ENCODE results near the gene ADAM33. TPM values are rescaled to one million over a fixed set of nuclear protein-coding genes. Genes with fewer than 3 reads are reported as not detected.

Gene ADAM33
- polyA plus RNA-seq, 2 of the 4 experiments (the other 2 are of a cell fraction), result 0.08 to 0.14 TPM

DNA sequence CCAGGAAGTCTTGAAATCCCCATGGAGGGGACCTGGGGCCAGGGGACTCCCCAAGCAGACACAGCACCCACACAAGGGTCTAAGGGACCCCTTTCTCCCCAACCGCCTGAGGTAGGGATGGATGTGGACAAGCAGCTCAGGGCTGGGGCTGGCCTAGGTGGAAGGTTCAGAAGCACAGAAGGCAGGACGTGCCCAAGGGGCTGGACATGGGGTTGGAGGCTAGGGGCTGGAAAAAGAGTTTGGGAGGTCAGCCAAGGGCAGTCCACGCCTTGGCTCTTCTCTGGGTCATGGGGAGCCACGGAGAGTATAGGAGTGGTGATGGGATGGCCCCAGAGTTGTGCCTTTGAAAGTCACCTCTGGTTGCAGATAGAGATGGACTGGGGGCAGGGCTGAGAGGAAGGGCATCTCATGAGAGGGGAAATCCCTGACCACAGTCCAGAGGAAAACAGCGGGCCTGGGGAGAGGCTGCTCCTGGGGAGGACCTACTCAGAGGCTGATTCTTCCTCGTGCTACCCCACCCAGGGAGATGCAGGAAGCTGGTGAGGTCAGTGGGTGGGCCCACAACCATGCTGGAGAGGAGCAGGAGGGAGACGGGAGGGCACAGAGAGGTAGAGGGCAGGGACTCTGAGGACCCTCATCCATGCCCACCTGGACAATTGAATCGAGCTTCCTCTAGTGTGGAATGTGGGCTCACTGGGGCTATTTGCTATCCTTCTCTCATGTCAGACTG lies 48.2 kb upstream of the ADAM33 start (continued):
- TF ChIP-seq KDM5A (IDR thresholded peaks at IDR 0.05), result no peak
- TF ChIP-seq RCOR1 (IDR thresholded peaks at IDR 0.05; ENCODE audit: low read depth, low read length), result no peak

DNA sequence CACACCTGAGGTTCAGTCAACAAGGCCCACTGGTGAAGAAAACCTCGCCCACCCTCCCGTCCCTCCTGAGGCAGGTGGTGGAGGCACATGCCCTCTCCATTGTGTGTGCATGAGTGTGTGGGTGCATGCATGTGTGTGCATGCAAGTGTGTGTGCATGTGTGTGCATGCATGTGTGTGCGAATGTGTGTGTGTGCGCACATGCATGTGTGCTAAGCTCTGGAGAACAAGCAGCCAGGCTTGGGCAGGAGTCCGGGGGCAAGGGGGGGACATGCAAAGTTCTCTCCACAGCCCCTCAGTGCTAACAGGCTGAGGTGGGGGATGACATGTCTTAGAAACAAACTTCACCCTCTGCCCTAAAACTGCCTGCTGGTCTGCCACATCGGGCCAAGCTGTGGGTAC lies 47.6 kb upstream of the ADAM33 start:
- POLR2A ChIA-PET, result no interaction called here
- TF ChIP-seq HEYL (CRISPR knock-in tag; IDR thresholded peaks at IDR 0.05) (no peak), RCOR1 (IDR thresholded peaks at IDR 0.05; ENCODE audit: low read depth, low read length) (no peak), POLR2A (IDR thresholded peaks at IDR 0.05; ENCODE audit: low read length) (no peak), JUNB (IDR thresholded peaks at IDR 0.05) (no peak), EHF (CRISPR knock-in tag; IDR thresholded peaks at IDR 0.05) (no peak), ESRRA (IDR thresholded peaks at IDR 0.05; ENCODE audit: borderline replicate concordance, low read length) (no peak), EP300 (IDR thresholded peaks at IDR 0.05) (no peak), CBX8 (IDR thresholded peaks at IDR 0.05) (no peak), MYC (IDR thresholded peaks at IDR 0.05; ENCODE audit: borderline replicate concordance, low read length) (no peak), BHLHE40 (IDR thresholded peaks at IDR 0.05; ENCODE audit: low read depth, low read length) (no peak), KDM1A (IDR thresholded peaks at IDR 0.05; ENCODE audit: low read depth) (no peak), MAFK (IDR thresholded peaks at IDR 0.05; ENCODE audit: partially characterized antibody) (no peak), NPAS2 (CRISPR knock-in tag; IDR thresholded peaks at IDR 0.05; ENCODE audit: borderline replicate concordance) (no peak), HOXA7 (CRISPR knock-in tag; IDR thresholded peaks at IDR 0.05) (no peak), POLR2AphosphoS2 (conservative IDR thresholded peaks at IDR 0.05; ENCODE audit: low read length) (no peak), FOXS1 (CRISPR knock-in tag; IDR thresholded peaks at IDR 0.05) (no peak), ZC3H11A (IDR thresholded peaks at IDR 0.05) (no peak)
- TF ChIP-seq, protein P1, sequence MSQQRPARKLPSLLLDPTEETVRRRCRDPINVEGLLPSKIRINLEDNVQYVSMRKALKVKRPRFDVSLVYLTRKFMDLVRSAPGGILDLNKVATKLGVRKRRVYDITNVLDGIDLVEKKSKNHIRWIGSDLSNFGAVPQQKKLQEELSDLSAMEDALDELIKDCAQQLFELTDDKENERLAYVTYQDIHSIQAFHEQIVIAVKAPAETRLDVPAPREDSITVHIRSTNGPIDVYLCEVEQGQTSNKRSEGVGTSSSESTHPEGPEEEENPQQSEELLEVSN (IDR thresholded peaks at IDR 0.05; ENCODE audit: borderline replicate concordance, low read depth), result no peak
- TF ChIP-seq, protein P2, sequence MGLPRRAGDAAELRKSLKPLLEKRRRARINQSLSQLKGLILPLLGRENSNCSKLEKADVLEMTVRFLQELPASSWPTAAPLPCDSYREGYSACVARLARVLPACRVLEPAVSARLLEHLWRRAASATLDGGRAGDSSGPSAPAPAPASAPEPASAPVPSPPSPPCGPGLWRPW (IDR thresholded peaks at IDR 0.05), result no peak

DNA sequence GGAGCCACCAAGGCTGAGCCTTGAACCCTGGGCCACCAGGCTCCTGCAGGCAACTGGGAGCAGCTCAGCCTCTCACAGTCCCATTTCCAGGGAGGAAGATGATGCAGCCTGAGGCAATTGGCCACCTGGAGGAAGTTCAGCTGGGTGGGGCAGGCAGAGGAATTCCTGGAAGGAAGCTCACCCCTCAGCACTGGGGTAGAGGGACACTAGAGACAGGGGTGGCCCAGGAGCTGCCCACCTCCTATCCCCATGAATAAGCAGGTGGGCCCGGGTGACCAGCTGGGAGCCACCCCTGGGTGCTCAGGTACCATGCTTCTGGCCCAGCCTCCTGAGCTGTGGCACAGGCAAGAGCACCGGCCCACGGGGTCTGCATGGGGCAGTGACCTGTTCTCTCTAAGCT lies 47.1 kb upstream of the ADAM33 start:
- 85% methylated on average over 3 of the region's 3 CpGs for WGBS (ENCODE audit: missing lambda C conversion rate)
- Histone ChIP-seq H3K27ac (no peak overlapping the region), H3K9me3 (no peaks in the 10 kb centered on the region), H3K4me1 (peaks cover 11% of the 10 kb centered on the region), H3K4me3 (no peak overlapping the region), H3K4me2 (no peak overlapping the region)
- DNase-seq (ENCODE audit: low read depth in 1 of 2, low spot score in 1 of 2), result no peak
- ChIA-PET CTCF (interaction anchor here (0.9 to 72.1 kb wide), 6 partner anchors 13 to 126 kb away, joined by 3 to 2233 read pairs (median 18); partner anchors contain the start of genes ADAM33, ADISSP, AP5S1 and CENPB), POLR2A (no interaction called here)
- TF ChIP-seq ESRRA (IDR thresholded peaks at IDR 0.05; ENCODE audit: borderline replicate concordance, low read length) (no peak), HOXA7 (CRISPR knock-in tag; IDR thresholded peaks at IDR 0.05) (no peak), EHF (CRISPR knock-in tag; IDR thresholded peaks at IDR 0.05) (no peak), NR3C1 (IDR thresholded peaks at IDR 0.05) (no peak), CBX8 (IDR thresholded peaks at IDR 0.05) (no peak), FOSB (CRISPR knock-in tag; IDR thresholded peaks at IDR 0.05) (no peak), MAFK (IDR thresholded peaks at IDR 0.05; ENCODE audit: partially characterized antibody) (no peak), HOXB13 (CRISPR knock-in tag; IDR thresholded peaks at IDR 0.05; ENCODE audit: low read depth) (no peak), RARB (CRISPR knock-in tag; IDR thresholded peaks at IDR 0.05) (no peak), TFCP2L1 (CRISPR knock-in tag; IDR thresholded peaks at IDR 0.05) (no peak), EP300 (IDR thresholded peaks at IDR 0.05) (no peak), ZSCAN20 (CRISPR knock-in tag; IDR thresholded peaks at IDR 0.05) (no peak), HDAC2 (IDR thresholded peaks at IDR 0.05) (no peak)
- TF ChIP-seq, protein P2 (IDR thresholded peaks at IDR 0.05), result no peak
- FAIRE-seq, result no peak
- no peak; a peak in 1 of 6 replicates for ATAC-seq

More for the DNA sequence above, 47.6 kb upstream of the ADAM33 start:
- H3K4me2 ChIP-seq, result no peak overlapping the region
- H3K4me1 ChIP-seq, result peaks cover 16% of the 10 kb centered on the region
- no peak overlapping the region for H3K27ac ChIP-seq
- no peak for DNase-seq (ENCODE audit: low read depth in 1 of 2, low spot score in 1 of 2)
- CTCF ChIA-PET, result interaction anchor here (0.9 to 72.1 kb wide), 5 partner anchors 19 to 126 kb away, joined by 3 to 2233 read pairs (median 29); partner anchors contain the start of genes ADAM33, ADISSP, AP5S1 and CENPB
- WGBS (ENCODE audit: missing lambda C conversion rate), result 67% methylated on average over 6 of the region's 6 CpGs
- no peak for FAIRE-seq
- no peak overlapping the region for H3K4me3 ChIP-seq
- no peaks in the 10 kb centered on the region for H3K9me3 ChIP-seq
- ATAC-seq, result no peak

All from A549 (cell line).